HK-2 (cell line): Measurements from ENCODE around the gene CLCN7.

Experiments used
- DNase-seq: peaks from one replicate; pipeline ENCODE4 v3.0.0-alpha.2; 2018; ENCODE audit not compliant: unreplicated experiment

Gene CLCN7

GRCh38 chr16:1474796-1475551 is at the start of gene CLCN7:
Gene CLCN7, minus strand, starts transcription at chr16:1475028. Its CDS starts 54 bp downstream, at chr16:1474974.
- DNase-seq: peak; percentile 78

DNA sequence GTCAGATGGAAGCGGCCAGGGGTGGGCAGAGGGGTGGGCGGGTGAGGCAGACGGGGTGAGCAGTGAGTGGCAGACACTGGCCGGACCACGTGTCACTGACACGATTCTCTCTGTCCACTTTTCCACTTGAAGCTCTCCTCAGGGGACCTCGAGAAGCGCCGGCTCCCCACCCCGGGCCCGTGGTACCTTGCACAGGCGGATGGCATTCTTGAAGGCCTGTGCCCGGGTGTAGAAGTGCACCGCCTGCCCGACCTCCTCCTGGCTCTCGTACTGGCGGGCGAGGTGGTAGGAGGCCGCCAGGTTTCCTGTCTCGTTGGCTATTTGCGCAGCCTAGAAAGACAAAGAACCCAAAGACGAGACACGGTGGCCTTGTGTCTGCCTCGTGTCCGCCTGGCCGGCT is 49.5 kb upstream of the CLCN7 start:
- no peak for DNase-seq

GRCh38 chr16:1523581-1524245 is 48.9 kb upstream of the CLCN7 start:
- DNase-seq: no peak

- DNase-seq: no peak
These were observed 45.6 kb upstream of the CLCN7 start for GRCh38 chr16:1520461-1520860.

DNA sequence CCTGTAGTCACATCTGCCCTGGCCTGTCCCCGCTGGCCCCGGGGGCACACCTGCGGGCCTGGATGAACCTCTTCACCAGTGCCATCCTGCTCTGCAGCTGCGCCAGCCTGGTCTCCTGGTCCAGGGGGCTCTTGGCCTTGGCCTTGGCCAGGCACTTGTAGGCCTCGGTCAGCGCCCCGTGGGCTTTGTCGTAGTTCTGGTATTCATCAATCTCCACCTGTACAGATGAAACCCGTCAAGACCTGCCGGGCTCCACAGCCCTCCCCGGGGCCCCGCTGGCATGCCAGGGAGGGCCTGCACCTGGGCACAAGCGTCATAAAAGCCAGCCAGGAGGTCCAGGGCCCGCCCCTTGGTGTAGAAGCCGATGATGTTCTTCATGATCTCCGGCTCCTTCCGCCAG is 45.0 kb upstream of the CLCN7 start:
- DNase-seq: no peak

DNA sequence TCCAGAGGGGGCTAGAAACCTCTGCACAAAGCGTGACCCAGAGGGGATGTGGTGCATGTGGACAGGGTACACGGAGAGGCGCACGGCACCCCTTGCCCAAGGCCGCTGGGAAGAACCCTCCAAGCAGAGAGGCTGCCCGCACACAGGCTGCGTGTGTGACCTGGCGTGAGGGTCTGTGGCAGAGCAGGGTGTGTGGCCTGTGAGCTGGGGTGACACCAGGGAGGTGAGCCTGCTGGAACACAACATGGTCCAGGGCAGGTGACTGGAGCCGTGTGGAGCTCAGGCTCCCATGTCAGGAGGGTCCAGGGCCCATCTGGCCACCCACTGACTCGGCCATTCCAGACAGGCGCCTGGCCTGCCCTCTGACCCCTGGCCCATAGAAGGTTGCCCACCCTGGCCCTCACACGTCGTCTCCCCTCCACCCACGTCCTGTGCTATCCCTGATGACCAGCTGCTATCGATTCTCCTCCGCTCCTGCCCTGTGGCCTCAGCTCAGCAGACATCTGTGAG is 43.9 kb upstream of the CLCN7 start:
- DNase-seq: no peak

DNA sequence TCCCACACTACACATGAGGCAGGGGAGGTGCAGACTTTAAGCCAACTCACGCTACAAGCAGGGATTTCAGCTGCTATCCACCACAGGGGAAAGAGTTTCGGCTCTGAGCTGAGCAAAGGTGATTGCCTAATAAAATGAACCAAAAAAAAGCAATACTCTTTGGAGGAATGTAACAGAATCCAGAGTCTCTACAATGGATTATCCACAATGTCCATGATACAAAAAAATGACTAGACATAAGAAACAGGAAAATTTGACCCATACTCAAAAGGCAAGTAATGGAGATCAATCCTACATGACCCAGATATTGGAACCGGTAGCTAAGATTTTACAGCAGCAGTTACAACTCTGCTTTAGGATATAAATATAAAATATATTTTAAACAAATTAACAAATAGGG is 39.7 kb upstream of the CLCN7 start:
- no peak for DNase-seq

DNA sequence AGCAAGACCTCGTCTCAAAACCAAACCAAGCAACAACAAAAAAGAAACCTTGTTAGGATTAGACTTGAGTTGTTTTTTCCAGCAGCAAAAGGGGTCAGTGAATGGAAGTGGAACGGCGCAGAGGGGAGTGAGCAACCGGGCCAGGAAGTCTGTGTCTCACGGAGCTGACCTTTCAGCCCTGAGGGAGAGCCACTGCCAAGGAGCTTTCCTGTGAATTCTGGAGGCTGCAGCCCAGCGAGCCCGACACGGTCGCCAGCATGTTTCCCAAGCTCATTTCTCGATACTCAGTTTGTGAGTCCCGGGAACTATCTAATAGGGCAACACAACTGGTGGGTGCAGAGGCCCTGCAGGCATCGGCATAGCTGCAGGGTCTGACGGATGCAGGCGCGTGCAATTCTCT is 37.9 kb upstream of the CLCN7 start:
- DNase-seq: no peak

DNA sequence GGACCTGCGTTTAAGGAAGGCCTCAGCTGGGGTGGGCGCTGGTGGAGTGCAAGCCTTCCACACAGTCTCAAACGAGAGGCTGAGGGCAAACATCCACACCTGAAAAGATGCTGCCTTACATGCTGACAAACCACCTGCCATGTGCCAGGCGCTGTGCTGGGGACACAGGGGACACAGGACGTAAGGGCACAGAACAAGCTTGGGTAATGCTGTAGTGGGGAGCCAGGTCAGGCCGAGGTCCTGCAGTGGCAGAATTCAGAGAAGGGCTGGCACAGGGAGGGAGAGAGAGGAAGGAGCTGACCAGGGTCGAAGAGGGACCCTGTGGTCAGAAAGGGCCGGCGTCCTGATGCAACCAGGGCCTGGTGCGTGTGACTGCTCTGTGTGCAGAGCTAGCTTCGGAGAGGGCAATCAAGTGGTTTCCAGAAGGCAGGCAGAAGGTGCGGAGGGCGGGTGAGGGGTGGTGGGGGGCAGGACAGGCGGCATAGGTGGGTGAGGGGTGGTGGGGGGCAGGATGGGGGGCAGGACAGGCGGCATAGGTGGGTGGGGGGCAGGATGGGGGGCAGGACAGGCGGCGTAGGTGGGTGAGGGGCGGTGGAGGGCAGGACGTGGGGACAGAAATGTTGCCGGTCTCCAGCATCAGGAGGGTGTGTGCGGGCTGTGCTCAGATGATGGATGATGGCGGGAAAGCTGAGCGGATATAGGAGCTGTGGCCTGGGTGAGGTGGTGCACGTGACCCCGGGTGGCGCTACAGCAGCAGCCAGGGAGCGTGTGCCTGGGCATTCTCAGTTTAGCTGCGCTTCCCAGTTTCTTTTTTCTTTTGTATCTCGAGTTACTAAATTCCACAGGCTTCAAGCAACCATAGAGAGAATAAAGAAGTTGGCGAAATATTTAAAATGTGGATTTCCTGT is 37.1 kb upstream of the CLCN7 start:
- DNase-seq: no peak

GRCh38 chr16:1510941-1511351 is 36.1 kb upstream of the CLCN7 start:
- no peak for DNase-seq

DNA sequence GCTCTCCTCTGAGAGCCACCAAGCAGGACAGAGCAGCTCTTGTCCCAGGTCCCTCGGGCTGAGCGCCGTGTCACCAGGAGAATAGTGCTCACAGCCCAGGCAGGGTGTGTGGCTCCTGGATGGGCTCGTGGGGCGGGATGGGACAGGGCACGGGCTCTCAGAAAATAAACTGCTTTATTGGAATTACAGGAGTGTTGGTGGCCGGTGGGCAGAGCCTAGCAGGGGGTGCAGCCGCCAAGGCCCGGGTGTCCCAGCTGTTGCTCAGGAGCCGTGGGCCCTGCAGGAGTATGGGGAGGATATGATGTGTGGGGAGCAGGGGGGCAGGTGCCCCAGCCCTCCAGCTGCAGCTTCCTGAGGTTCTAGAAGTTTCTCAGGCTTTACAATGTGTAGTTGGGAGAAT is 35.4 kb upstream of the CLCN7 start:
- no peak for DNase-seq

DNA sequence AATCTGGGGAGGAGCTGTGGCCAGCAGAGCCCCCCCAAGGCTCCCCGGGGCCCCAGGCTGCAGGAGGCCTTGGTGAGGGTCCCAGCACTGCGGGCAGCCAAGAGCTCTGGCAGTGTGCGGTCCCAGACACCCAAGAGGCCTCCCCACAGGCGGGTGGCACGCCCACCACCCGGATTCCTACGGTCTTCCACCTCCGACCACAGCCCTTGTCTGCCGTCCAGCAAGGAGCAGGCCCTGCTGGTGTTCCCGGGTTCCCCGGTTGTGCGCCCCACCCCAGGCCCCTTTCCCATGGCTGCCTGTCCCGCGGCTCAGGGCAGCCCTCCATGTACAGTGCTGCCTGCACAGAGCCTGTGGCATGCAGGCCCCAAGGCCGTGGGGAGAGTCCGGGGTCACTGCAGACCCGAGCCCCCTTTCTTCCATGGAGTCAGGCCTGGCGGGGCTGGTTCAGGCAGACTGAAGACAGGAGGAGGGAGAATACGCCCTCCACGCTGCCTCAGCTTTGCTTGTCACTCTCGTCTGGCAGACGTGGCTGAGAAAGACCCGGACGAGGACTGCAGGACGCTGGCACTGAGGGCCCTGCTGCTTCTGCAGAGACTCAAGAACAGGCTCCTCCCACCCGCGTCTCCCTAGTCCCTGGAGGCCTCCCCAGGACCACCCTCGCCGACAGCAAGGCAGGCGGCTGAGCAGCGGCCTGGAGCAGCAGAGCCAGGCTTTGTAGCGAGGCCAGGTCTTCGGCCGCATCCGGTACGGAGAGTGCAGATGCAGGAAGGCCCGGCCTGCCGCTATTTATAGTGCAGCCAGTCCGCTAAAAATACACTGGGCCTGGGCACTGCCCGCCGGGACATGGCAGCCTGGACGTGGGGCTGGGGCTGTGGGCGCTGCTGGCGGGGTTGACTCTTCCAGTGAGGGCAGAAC is 34.7 kb upstream of the CLCN7 start:
- DNase-seq: no peak

- DNase-seq: no peak
These were observed 33.8 kb upstream of the CLCN7 start for GRCh38 chr16:1508494-1509187.

DNA sequence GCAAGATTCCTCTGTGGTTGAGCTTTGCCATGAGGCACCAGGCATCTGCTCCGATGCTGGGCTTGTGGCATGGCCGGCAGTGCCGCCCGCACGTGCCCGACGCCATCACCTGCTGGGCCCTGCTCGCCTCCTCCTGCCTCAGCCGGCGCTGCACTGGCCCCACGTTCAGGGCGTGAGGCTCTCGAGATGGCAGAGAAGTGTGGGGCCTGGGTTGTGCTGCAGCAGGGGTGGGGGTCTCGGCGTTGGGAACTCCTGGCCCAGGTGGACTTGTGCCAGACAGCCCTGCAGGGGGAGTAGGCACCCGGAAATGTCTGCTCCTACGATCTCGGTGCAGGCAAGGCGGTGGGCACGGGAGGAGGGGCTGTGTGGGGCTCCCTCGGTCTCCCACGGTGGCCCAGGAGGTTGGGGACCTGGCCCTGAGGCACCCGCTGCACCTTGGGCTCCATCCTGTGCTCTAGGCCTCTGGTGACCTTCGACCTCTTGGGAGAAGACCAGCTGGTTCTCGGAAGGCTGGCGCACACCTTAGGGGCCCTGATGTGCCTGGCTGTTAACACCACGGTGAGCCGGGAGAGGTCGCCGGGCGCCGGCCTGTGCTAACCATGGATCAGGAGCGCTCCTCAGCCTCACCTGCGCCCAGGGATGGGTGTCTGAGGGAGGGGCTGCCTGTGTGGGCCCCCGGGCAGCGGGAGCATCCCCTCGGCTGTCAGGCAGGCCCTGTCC is 31.8 kb upstream of the CLCN7 start:
- no peak for DNase-seq

GRCh38 chr16:1505912-1506311 is 31.1 kb upstream of the CLCN7 start:
- no peak for DNase-seq

DNA sequence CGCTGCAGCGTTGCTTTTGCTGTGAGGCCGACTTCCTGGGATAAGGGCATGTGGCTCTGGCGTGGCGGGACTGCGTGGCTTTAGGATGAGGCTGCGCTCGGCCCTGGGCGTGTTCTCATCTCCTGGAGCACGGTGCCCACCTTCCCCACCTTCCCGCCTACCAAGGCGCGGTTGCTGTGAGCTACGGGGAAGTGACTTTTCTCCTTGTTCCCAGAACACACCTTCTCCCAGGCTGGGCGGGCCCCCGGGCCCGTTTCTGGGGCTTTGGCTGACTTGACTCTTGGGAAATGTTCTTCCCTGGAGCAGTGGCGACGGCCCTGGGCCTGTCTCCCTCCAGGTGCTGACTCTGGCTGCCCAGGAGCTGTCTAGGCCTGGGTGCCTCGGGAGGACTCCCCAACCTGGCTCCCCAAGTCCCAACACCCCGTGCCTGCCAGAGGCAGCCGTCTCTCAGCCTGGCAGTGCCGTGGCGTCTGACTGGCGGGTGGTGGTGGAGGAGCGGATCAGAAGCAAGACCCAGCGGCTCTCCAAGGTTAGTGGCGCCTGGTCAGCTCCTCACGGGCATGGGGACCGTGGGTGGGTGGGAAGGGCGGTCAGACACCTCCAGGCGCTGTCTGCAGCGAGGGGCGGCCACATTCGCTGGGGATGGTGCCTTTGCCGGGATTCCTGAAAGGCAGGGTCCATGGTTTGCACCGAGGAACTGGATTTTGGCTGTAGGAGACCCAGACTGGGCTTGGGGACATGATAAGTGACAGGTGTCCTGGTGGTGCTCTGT is 30.4 kb upstream of the CLCN7 start:
- DNase-seq: no peak

DNA sequence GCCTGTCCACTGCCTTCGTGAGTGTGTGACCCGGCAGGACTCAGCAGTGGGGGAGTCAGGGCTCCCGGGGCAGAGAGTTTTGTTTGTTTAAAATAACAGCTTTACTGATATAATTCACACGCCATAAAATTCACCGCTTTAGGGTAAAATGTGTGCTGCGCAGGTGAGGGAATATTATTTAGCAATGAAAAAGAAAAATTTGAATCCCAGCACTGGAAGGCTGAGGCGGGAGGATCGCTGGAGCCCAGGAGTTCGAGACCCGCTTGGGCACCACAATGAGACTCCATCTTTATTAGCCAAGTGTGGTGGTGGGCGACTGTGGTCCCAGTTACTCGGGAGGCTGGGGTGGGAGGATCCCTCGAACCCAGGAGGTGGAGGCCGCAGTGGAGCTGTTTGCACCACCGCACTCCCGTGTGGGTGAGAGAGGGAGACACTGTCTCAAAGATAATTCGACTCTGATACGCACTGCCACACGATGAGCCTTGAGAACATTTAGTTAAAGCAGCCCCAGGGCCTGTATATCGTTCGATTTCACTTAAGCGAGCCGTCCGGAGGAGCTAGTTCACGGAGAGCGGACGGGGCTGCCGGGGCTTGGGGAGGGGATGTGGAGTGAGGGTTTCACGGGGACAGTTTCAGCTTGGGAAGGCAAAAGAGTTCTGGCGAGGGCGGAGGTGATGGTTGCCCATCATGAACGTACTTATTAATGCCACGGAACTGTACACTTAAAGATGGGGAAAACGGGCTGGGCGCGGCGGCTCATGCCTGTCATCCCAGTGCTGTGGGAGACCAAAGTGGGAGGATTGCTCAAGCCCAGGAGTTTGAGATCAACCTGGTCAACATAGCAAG is 28.5 kb upstream of the CLCN7 start:
- no peak for DNase-seq
